GM19099 (cell line): ENCODE results near the gene TAP1.

Experiments
- POLR2A ChIP-seq: IDR thresholded peaks from 3 replicates; pipeline ENCODE4 v1.6.1; 2011; ENCODE audit warnings: low read depth; ENCODE audit not compliant: insufficient read length; ENCODE audit errors: extremely low read depth

The TAP1 gene

DNA sequence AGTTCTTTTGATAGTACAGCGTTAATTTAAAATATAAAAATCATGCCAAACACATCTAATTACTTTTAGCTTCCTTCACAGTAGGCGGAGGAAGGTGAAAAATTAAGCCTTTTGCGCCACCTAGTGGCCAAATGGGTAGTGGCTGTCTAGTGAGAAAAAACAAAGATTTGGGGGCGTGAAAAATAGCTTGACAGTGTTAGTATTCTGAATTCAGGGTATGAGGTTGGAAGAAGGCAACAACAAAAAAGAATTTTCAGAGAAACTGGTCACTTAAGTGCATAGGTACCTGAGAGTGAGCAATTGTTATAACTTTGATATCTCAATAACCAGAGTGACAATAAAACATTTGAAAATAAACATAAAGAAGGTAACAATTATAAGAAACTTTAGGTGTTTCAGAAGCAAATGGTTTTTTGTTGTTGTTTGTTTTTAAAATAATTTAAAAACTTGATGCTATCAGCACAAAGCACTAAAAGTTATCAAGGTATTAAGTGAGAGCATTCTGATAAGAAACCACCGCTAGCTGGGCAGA lies 14.8 kb upstream of the TAP1 start:
- no peak for TF ChIP-seq POLR2A

DNA sequence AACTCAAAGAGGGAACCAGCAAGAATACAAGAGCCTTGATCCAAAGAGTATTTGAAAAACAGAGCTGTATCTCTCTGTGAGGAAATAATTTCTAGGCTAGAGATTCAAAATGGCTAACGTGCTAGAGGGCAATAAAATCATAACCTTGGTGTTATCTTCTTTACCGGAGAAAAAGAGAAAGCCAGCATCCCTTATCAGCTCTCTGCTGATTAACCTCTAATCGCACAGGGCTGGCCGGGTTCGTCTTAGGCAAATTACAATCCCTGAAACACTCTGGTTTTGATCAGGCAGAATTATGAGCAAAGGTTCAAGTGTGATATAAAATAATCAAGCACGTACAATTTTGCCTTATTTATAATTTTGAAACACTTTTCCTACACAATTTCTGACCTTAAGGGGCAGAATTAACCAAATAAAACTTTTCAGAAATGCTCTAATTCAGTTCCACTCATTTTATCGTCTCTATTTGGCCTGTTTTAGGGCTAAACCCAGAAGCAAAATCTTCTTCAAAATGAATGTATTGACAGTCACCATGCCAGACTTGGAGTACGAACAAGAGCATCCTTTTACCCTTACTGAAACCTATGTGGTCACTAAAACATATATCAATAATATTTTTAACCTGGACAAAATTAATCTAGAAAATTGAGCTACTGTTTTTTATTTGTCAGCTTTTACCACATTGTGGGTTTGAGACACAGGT lies 14.2 kb upstream of the TAP1 start:
- TF ChIP-seq POLR2A, result no peak

- peak; percentile 40 for TF ChIP-seq POLR2A
Measured at GRCh38 chr6:32867022-32867477, 13.5 kb upstream of the TAP1 start.

DNA sequence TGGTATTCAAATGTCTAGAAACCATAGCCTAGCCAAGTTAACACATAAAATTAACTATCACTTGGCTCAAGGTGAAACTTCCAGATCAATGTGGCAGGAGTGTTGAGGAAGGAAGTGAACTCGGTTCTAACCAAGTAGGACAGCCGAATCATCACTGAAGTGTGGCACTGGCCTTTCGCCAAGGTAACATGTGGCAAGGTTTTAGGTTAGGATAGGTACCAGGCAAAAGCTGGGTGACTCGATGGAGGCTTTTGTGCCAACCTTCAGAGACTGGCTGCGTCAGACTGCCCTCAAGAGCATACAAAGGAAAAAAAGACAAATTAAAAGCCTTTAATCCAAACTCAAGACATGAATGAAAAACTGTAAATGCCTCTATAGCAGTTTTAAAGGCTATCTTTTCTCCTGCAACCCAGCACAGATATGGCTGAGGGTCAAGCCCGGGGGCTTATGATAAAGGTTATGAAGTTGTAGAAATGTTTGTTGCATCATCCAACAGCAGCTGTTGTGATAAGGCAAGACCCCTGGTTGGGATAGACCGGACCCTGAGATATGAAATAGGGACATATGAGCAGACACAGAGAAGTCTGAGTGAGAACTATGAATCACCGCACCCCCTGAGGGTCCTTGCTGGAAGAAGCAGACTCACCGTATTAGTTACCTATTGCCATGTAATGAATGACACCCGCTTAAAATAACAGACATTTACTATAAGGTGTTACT lies 12.4 kb upstream of the TAP1 start:
- TF ChIP-seq POLR2A, result no peak

- TF ChIP-seq POLR2A, result no peak
Measured at GRCh38 chr6:32862725-32863124, 9.2 kb upstream of the TAP1 start.

GRCh38 chr6:32860674-32861073 lies 7.2 kb upstream of the TAP1 start:
- no peak for TF ChIP-seq POLR2A

- TF ChIP-seq POLR2A, result no peak
Measured at GRCh38 chr6:32858194-32858593, 4.7 kb upstream of the TAP1 start.

DNA sequence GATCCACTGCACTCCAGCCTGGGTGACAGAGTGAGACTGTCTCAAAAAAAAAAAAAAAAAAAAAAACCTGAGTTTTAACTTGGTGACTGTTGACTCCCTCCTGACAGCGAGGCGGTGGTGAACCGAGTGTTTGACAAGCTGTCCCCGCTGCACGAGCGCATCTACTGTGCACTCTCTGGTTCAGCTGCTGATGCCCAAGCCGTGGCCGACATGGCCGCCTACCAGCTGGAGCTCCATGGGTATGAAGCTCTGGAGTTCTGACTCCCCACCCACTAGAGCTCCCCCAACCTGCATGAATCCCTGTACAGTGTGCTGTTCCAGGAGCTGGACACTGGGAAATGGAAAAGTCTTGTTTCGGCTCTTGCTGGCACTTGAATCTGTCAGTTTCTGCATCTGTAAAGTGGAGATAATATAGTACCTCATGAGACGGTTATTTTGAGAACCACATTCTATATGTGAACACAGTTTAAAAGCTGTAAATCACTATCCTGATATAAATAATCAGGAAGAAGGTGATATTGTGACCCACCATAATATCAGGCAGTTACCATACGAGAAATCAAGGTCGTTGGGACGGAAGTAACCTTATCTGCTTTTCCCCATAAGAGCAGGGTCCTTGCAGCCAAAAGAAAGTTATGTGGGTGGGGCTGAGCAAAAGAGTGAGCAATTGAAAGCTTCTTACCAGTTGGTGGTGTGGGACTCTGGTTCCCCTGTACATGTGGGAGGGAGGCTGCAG lies 3.8 kb upstream of the TAP1 start:
- TF ChIP-seq POLR2A, result no peak

GRCh38 chr6:32855467-32856174 lies 2.1 kb upstream of the TAP1 start:
- peak; percentile 10 for TF ChIP-seq POLR2A

DNA sequence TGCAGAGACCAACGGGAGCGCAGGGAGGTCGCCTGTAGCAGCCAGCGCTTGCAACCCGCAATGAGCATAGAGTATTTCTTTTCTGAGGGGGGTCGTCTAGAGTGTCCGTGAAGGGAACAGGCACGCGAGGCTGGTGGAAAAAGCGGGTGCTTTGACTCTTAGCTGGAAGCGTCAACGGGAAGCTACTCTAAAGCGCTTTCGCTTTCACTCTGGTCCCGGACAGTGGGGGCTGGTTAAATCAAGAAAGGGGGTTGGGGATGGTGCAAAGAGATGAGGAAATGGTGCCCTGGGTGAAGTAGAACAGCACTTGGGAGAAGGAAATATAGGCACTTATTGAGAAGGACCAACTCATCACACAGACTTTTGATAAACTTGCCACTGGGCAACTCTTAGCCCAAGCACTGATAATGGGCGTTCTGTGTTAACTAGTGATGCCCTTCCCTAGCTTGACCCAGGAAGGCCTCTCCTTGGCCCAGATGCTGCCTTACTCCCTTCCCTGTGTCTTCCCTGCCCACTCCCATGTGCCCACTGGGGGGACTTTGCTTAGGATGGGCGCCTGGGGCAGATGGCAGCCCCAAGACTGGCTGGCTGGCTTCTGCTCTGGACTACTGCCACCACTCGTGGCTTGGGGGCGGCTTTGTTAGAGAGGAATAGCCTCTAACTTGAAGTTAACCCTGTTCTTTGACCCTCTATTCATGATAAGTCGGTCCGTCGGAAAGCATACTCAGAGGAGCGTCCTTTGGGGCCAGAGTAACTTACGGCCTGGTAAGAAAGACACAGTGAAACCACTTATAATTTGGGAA lies 1.1 kb upstream of the TAP1 start:
- TF ChIP-seq POLR2A, result peak; percentile 53

DNA sequence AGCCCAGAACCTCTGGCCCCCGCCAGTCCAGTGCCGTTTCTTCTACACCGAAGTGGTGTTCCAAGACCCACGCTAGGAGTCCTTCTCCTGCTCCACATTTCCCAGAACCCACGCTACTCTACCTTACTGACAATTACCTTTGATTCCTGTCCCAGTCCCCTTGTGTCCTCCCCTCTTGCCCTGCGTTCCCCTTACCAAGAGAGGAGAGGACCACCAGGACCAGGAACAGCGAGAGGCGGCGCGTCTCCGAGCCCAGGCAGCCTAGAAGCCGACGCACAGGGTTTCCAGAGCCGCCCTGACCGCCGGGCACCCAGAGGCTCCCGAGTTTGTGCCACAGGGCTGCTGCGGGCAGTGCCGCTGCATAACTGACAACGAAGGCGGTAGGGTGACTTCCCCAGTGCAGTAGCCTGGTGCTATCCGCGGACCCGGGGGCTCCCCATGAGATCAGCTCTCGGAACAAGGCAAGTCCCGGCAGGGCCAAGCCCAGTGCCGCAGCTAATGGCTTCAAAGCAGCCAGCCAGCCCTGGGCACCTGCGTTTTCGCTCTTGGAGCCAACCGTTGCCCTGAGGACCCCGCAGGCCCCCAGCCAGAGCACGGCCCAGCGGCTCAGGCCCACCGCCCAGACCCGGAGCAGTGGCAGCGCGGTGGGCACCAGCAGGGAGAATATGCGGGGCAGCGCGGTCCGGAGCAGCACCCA lies 512 bp downstream of the TAP1 start:
- peak; percentile 61 for TF ChIP-seq POLR2A

DNA sequence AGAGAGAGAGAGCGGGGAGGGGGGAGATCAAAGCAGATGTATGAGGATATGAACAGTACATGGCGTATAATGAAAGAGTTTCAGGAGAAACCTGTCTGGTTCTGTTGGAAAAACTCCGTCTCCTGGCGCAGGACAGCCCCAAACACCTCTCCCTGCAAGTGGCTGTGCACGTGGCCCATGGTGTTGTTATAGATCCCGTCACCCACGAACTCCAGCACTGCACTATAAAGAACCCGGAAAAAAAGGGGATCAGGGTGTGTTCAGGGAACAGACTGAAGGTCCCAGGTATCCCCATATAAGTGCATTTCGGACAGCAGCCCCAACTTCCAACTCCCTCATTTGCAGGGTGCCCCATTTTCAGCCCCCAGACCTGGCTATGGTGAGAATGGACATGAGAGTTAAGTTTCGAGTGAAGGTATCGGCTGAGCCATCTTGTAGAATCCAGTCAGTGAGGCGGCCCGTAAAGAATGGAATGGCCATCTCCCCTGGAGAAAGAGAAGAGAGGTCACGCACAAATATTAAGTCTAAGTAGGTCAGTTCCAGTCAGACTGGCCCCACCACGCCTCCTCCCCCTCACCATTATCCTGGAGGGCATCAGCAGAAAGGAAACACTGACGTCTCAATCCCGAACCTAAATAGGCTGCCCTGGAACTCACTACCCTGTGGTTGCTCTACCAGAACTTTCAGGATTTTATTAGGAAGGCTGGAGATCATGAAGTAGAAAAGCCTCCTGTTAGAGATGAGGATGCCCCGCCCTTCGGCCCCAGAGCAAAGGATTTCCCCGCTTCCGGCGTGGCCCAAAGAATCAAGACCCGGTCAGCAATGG lies 1.3 kb downstream of the TAP1 start:
- TF ChIP-seq POLR2A, result no peak

GRCh38 chr6:32851025-32851424 lies 2.5 kb downstream of the TAP1 start:
- no peak for TF ChIP-seq POLR2A

GRCh38 chr6:32849126-32849525 lies 4.4 kb downstream of the TAP1 start:
- TF ChIP-seq POLR2A, result no peak
